Dermis blood vessel endothelial cell (primary cell): ENCODE results near the gene ITGAD. TPM values are rescaled to one million over a fixed set of nuclear protein-coding genes. Genes with fewer than 3 reads are reported as not detected.

Experiments used
- DNase-seq: peaks from one replicate; pipeline ENCODE4 v3.0.0; 2010
- total RNA-seq: library from RNA; depleted of rRNA; stranded (reverse); fragments of >200 nt; gene quantifications from 2 replicates; pipeline ENCODE4 v1.2.3, GENCODE V29; 2014

The ITGAD gene
- total RNA-seq, 1 donor from 2014 or later, result not detected

DNA sequence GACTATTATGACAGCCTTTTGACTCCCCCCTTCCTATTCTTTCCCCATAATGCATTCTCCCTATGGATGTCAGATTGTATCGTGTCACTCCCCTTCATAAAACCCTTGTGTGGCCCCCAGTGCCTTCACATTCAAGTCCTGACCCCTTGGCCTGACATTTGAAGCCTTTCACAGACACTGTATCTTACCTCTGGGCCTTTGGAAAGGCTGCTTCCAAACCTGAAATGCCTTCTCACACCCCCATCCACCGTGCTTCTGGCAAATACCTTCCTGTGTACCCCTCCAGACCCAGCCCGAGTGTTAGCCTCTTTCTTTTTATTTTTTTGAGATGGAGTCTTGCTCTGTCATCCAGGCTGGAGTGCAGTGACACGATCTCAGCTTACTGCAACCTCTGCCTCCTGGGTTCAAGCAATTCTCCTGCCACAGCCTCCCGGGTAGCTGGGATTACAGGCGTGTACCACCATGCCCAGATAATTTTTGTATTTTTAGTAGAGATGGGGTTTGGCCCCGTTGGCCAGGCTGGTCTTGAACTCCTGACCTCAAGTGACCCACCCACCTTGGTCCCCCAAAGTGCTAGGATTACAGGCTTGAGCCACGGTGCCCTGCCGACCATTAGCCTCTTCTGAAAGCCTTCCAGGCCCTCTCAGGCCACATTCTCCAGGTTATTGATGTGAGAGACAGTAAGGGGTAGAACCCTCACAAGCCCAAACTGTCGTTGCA, 68.2 kb downstream of the ITGAD start:
- DNase-seq, result no peak

DNA sequence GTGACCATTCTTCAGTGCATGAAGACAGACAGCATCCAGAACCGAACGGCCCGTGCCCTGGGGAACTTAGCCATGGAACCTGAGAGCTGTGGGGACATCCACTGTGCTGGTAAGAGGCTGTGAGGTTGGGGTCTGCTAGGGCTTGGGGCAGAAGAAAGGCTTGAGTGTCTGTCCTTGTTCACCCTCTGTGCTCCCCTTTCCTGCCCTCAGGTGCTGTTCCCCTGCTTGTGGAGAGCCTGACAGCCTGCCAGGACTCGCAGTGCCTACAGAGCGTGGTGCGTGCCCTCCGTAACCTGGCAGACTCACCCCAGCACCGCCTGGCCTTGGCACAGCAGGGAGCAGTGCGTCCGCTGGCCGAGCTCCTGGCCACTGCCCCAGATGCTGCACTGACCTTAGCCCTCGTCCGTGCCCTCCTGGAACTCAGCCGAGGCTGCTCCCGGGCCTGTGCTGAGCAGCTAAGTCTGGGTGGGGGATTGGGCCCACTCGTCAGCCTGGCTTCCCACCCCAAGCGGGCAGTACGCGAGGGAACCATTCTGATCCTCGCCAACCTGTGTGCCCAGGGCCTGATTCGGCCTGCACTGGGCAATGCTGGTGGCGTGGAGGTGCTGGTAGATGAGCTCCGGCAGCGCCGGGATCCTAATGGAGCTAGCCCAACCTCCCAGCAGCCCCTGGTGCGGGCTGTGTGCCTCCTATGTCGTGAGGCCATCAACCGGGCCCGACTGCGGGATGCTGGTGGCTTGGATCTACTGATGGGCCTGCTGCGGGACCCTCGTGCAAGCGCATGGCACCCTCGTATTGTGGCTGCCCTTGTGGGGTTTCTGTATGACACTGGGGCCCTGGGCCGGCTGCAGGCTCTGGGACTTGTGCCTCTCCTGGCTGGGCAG, 69.0 kb downstream of the ITGAD start:
- no peak for DNase-seq

DNA sequence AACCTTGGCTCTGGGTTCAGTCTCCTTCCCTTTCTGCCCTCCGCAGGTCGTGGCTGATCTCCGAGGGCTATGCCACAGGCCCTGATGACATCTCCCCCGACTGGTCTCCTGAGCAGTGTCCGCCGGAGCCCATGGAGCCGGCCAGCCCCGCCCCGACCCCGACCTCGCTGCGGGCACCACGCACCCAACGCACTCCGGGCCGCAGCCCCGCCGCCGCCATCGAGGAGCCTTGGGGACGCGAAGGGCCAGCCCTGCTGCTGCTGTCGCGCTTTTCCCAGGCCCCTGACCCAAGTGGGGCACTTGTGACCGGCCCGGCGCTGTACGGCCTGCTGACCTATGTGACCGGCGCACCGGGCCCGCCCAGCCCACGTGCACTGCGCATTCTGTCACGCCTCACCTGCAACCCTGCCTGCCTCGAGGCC, 71.2 kb downstream of the ITGAD start:
- DNase-seq, result no peak

DNA sequence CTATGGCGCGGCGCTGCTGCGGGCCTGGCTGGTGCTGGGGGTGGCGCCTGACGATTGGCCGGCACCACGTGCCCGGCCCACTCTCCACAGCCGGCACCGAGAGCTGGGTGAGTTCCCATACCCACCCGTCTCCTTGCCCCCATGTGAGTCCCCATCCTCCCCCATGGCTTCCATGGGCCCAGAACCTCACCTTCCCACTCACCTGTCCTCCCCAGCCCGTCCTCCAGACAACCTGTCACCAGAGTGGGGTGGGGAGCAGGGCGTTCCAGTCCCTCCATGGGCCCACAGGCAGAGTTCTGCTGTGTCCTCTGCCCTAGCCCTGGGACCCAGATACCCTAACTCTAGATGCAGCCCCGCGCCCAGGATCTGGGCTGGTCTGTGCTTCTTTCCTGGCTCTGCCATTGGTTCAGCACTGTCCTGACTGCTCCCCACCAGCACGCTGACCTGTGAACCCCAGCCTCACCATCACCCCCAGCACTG, 71.7 kb downstream of the ITGAD start:
- DNase-seq, result no peak

DNA sequence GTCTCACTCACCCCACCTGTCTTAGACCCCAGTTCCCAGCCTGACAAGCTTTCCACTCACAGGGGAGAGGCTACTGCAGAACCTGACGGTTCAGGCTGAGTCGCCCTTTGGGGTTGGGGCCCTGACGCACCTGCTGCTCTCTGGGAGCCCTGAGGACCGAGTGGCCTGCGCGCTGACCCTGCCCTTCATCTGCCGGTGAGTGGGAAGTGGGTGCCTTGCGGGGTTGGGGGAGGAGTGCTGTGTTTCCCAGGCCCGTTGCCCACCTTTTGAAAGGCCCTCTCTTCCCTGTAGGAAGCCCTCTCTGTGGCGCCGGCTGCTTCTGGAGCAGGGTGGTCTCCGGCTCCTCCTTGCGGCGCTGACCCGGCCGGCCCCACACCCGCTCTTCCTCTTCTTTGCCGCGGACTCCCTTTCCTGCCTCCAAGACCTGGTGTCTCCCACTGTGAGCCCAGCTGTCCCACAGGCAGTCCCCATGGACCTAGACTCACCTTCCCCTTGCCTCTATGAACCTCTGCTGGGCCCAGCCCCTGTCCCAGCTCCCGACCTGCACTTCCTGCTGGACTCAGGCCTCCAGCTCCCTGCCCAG, 72.7 kb downstream of the ITGAD start:
- no peak for DNase-seq

DNA sequence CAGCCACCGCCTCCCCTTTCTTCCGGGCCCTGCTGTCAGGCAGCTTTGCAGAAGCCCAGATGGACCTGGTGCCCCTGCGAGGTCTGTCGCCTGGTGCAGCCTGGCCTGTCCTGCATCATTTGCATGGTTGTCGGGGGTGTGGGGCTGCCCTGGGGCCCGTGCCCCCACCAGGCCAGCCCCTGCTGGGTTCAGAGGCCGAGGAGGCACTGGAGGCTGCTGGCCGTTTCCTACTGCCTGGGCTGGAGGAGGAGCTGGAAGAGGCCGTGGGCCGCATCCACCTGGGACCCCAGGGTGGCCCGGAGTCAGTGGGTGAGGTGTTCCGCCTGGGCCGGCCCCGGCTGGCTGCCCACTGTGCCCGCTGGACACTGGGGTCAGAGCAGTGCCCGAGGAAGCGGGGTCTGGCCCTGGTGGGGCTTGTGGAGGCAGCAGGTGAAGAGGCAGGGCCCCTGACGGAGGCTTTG, 73.3 kb downstream of the ITGAD start:
- DNase-seq, result no peak

DNA sequence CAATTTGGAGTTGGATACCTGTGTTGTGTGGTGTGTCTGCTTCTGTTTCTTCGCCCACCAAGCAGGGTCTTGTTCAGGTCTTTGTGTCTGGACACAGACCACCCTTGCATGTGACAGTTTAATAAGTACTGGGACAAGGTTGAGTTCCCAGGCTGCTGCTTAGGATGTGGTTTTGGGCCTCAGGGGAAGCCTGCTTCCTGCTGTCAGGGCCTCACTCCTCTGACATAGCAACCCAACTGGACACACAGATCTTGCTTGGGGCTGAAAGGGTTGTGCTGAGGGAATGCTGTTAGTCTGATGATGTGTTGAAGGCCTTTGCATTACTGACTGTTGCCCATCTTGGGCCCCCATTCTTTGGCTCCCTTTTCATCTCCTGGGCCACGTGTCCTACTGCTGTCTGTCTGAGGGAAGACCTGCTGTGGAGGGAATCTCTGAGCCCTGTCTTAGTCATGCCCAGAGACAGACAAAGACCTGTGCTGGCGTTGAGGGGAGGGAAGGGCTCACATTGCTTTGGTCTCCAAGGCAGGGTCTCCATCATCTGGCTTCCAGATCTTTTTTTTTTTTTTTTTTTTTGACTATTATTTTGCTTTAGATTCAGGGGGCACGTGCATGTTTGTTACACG, 74.1 kb downstream of the ITGAD start:
- DNase-seq, result no peak

DNA sequence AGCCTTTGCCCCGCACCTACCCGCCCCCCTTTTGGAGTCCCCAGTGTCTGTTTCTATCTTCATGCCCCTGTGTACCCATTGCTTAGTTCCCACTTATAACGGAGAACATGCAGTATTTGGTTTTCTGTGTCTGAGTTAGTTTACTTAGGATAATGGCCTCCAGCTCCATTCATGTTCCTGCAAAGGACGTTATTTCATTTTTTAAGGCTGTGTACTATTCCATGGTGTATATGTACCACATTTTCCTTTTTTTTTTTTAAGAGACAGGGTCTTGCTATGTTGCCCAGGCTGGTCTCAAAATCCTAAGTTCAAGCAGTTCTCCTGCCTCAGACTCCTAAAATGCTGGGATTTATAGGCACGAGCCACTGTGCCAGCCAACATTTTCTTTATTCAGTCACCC, 74.7 kb downstream of the ITGAD start:
- no peak for DNase-seq

DNA sequence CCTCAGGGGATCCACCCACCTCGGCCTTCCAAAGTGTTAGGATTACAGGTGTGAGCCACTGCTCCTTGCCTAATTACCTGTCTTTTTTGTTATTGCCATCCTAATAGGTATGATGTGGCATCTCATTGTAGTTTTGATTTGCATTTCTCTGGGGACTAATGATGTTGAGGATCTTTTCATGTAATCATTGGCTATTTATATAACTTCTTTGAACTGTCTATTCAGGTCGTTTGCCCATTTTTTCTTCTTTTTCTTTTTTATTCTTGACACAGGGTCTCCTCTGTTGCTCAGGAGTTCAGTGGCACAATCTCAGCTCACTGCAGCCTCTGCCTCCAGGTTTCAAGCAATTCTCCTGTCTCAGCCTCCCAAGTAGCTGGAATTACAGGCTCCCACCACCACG, 77.5 kb downstream of the ITGAD start:
- DNase-seq, result no peak

DNA sequence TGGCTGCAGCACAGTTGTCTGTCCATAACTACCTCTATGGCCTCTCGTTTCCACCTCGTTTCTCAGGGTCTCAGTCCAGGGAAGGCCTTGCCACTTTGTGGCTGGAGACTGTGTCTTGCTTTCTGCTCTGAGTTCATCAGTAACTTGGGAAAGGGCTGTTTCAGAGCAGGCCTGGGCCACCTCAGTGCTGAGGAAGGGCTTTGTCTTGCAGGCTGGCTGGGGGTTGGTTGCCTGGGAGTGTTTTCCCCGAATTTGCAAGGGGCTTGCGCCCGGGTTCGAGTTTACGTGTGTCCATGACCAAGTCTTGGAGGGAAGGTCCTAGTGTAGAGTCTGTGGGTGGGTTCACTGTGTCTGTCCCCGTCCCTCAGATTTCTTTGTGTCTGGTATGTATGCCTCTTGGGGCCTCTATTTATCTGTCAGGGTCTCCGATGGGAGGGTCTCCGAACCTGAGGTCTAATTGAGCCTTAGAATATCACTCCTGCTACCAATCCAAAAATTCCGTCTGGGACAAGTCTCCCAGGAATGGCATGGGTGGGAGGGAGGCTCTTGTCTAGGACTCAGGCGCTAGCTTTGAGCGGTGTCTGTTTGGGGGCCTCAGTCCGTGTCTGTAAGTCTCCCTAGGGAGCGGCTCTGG, 78.2 kb downstream of the ITGAD start:
- DNase-seq, result peak; percentile 22

DNA sequence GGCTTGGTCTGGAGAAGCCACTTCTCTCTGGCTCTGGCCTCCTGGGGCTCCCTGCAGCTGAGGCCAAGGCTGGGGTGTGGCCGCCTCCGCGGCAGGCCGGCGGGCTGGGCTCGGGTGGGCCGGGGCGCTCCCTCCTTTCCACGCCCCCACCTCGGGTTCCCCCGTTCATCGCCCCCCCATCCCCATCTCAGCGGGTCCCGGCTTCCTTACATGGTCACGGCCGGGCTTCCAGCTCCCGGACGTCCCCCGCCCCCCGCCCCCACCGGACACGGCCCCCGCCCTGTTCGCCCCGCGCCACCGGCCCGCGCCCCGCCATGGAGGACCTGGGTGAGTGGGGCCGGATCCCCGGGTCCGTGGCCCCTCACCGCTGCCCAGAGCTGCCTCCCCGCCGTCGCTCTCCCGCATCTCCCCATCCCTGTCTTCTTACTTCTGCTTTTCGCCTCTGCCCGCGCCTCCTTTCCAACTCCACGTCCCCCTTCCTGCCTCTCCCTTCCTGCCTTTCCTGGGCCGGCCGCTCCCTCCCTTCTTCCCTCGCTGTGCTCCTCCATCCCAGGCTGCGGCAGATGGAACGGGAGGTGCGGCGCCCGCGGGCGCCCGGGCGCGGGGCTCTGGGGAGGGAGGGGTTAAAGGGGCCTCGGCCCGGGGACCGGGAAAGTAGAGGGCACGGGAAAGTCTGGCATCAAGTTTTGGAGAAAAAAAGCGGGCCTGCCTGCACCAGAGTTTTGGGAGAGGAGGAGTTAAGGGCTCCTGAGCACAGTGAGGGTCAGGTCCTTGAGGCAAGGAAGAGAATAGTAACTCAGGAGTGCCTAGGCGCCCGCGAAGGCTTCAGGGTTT, 79.0 kb downstream of the ITGAD start, which contains the start of gene TGFB1I1:
TSS of gene TGFB1I1 (plus strand) at position 278 of the 834 bp plus-strand sequence. CDS start at position 315, 37 bp downstream.
- DNase-seq, result peak; percentile 76

DNA sequence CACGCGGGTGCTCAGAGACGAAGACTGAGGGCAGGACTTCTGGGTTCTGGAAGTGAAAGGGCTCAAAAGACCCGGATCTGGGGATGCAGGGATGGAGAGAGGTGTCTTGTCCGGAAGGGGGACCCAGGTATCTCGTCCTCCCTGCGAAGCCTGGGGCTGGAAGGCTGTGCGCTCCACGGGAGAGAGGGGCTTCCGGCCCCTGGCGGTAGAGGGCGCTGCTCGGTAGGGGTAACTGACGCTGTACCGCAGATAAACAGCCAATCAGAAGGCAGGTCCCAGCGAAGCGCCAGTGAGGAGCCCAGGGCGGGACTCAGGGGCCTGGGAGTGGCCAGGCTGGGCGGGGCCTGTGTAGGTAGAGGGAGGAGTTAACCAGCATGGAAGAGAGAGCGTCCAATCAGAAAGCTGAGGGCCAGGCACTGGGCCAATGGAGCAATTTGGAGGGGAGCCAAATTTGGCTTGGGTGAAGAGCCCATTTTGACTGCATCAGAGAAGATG, 79.6 kb downstream of the ITGAD start:
- DNase-seq, result peak; percentile 95

DNA sequence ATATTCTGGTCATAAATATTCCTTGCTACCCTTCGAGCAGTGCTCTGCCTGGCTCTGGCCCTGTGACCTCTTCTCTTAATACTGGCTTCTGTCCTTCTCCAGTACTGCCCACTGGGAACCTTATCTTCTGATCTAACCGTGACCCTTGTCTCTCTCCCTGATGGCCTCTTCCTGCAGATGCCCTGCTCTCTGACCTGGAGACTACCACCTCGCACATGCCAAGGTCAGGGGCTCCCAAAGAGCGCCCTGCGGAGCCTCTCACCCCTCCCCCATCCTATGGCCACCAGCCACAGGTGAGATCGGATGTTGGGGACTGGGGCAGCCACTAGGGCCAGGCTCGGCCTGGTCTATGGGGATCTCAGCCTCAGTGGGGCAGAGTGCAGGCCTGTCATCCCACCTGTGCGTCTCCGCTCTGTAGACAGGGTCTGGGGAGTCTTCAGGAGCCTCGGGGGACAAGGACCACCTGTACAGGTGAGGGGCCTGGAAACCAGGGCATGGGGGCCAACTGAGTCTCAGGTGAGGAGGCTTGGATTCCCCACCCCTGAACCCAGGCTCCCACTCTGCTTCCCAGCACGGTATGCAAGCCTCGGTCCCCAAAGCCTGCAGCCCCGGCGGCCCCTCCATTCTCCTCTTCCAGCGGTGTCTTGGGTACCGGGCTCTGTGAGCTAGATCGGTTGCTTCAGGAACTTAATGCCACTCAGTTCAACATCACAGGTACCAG, 80.3 kb downstream of the ITGAD start:
- DNase-seq, result no peak

DNA sequence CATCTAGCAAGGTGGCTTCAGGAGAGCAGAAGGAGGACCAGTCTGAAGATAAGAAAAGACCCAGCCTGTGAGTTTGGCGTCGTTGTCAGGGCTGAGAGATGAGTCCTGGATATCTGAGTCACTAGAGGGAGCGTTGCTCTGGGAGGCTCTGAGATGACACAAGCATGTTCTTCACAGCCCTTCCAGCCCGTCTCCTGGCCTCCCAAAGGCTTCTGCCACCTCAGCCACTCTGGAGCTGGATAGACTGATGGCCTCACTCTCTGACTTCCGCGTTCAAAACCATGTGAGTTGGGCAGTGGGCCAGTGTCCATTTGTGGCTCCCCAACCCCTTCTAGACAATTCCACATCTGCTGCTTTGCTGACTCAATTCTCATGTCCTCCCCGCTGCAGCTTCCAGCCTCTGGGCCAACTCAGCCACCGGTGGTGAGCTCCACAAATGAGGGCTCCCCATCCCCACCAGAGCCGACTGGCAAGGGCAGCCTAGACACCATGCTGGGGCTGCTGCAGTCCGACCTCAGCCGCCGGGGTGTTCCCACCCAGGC, 81.1 kb downstream of the ITGAD start:
- no peak for DNase-seq

DNA sequence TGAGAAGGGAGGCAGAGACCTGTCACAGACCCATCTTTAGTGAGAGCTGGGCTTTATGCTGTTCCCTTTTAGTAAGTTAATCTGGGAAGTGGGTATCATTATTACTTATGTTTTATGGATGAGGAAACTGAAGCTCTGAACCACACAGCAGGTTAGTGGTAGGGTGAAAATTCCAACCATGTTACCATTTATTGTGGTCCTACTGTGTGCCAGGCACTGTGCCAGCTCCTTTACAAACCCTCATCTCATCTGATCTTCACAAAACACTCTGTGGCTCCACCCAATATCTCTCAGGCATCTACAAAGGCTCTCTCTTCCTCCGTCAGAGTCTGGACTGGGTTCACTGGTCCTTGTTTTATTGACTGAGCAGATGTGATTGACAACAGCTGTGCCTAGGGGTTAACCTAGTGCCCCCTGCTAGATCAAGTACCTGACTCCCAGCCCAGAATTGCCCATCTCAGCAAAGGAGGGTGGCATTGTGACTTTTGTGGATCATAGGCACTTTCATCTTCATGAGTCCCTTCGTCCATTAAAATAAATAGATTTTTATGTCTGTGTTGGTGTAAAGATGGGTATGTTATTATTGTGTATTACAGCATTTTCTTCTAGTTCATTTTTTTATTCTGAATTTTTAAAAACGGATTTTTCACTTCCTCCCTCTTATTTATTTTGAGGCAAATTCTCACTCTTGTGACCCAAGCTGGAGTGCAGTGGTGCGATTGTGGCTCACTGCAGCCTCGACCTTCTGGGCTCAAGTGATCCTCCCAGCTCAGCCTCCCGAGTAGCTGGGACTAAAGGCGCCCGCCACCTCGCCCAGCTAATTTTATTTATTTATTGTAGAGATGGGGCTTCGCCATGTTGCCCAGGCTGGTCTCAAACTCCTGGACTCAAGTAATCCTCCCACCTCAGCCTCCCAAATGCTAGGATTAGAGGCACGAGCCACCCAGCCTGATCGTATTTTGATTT, 81.9 kb downstream of the ITGAD start:
- DNase-seq, result no peak

DNA sequence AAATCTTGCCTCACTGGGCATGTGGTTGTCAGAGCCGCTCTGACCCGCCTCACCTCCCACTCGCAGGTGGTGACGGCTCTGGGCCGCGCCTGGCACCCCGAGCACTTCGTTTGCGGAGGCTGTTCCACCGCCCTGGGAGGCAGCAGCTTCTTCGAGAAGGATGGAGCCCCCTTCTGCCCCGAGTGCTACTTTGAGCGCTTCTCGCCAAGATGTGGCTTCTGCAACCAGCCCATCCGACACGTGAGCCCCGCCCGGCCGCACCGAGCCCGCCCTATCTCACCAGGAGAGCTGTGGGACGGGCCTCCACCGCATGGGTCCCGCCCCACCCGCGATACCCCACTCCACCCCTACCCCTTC, 82.8 kb downstream of the ITGAD start:
- DNase-seq, result no peak
